Fibroblast of the aortic adventitia (primary cell): ENCODE results near the gene HSF2BP. TPM values are rescaled to one million over a fixed set of nuclear protein-coding genes. Genes with fewer than 3 reads are reported as not detected.
A peak's percentile ranks its signal among the peaks of the same experiment; 100 is the strongest.

Source experiments
- DNase-seq: peaks from one replicate; pipeline ENCODE4 v3.0.0-alpha.2; 2010; ENCODE audit warnings: low read depth
- H3K4me3 ChIP-seq: 2 replicates; pipeline ENCODE4 v1.5.1; 2011; ENCODE audit warnings: low read depth, mild to moderate bottlenecking, control low read depth, low read length, moderate library complexity
- total RNA-seq: library from RNA; depleted of rRNA; stranded (reverse); fragments of >200 nt; gene quantifications from 2 replicates; pipeline ENCODE4 v1.2.3, GENCODE V29; 2012; ENCODE audit warnings: low replicate concordance
- TF ChIP-seq, protein P1 (sequence below): IDR thresholded peaks from 2 replicates; pipeline ENCODE4 v1.5.1; 2011; ENCODE audit warnings: mild to moderate bottlenecking, low read length, control low read depth, inconsistent platforms; ENCODE audit not compliant: insufficient read depth

Gene HSF2BP
- total RNA-seq, 1 donor: 2.3 TPM

DNA sequence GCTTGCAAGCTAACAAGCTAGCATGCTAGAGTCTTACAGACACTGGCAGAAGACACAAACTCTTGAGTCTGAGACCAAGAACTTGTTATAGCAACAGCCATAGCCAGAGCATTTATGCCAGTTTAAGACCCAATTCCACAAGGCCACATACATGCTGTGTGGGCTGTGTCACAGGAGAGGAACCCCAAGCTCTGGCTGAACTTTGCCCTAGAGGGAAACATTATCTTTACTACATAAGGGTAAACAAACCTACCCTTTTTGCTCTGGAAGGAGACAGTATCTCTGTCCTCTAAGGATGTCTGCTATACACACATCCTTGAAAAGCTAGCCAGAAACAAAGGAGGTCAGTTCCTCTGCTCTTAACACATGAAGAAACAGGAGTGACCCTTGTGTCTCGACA is 70.3 kb downstream of the HSF2BP start:
- DNase-seq: no peak
- TF ChIP-seq, protein P1, sequence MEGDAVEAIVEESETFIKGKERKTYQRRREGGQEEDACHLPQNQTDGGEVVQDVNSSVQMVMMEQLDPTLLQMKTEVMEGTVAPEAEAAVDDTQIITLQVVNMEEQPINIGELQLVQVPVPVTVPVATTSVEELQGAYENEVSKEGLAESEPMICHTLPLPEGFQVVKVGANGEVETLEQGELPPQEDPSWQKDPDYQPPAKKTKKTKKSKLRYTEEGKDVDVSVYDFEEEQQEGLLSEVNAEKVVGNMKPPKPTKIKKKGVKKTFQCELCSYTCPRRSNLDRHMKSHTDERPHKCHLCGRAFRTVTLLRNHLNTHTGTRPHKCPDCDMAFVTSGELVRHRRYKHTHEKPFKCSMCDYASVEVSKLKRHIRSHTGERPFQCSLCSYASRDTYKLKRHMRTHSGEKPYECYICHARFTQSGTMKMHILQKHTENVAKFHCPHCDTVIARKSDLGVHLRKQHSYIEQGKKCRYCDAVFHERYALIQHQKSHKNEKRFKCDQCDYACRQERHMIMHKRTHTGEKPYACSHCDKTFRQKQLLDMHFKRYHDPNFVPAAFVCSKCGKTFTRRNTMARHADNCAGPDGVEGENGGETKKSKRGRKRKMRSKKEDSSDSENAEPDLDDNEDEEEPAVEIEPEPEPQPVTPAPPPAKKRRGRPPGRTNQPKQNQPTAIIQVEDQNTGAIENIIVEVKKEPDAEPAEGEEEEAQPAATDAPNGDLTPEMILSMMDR: no peak
- H3K4me3 ChIP-seq: no peak overlapping the region

DNA sequence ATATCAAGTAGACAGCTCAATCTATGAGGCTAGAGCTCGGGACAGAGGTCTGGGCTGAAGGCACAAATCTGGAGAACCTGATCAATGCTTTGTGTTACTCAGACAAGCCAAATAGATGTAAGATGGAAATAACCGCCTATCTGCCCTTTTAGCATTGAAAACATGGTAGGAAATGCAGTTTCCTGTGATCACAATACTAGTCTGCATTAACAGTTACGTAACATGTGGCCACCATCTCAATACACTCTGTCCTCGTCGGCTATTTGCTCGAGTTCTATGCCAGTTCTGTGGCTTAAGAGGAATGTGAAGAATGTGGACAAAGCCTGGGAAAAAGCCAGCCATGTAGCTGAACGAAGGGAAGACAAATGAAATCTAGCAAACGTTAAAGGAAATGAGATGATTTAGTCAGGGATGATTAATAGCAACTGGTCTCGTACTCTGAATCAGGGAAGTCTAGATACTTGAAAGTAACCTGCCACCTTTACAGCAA is 73.3 kb downstream of the HSF2BP start:
- H3K4me3 ChIP-seq: no peak overlapping the region
- TF ChIP-seq, protein P1: no peak
- DNase-seq: peak; percentile 100

DNA sequence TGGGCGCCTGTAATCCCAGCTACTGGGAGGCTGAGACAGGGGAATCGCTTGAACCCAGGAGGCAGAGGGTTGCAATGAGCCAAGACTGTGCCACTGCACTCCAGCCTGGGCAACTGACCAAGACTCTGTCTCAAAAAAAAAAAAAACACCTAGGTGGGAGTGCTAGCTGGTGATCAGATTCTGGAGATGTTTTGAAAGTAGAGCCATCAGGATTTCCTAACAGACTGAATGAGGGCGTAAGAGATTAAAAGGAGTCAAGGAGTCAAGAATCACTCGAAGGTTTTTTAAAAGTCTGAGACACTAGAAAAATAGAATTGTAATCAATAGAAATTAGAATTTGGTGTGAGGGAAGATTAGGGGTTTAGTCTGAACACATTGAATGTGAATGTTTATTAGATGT is 73.8 kb downstream of the HSF2BP start:
- DNase-seq: no peak
- no peak overlapping the region for H3K4me3 ChIP-seq
- TF ChIP-seq, protein P1: no peak

DNA sequence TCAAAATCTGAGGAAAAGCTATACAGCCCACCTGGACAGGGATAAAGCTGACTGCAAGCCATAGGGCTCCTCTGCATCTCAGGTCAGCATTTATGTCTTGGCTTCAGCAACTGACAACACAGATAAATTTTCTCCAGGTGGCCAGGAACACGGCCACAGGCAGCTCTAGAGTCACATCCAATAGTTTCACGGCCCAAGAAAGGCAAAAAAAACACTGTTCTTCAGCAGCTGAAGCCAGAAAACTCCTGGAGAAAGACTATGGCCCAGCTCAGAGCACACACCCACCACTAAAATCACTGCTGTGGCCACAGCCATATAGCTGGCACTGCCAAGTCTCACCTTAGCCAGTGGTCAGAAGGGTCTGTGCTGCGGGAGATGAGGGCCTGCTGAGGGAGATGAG is 77.8 kb downstream of the HSF2BP start:
- no peak overlapping the region for H3K4me3 ChIP-seq
- TF ChIP-seq, protein P1: no peak

DNA sequence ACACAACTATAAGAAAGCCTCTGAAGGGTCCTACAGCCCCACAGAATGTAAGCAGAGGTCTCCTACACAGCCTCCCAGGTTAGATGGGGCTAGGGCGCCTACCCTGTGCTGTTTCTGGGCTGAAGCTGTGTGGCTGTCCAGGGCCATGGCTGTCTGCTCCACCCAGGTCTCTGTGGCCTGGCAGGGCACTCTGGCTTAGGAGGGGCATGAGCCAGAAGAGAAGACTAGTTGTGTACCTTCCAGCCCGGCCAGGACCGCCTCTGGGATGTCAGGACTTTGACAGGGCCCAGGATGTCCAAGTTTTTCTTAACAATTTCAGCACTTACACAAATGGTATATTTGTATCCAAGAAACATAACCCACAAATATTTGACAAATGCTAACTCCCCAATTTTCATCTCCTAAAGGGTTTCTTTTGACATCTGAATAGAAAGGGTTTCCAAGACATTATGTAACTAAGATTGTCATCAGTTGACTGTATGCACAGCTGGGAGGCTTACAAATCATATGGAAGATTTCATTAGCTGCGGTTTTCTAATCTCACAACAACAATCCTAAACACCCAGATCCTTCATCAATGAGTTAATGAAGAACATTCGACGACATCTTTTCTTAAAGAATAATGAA is 80.5 kb downstream of the HSF2BP start:
- peak; percentile 81 for DNase-seq
- TF ChIP-seq, protein P1: no peak

More for the DNA sequence above, 77.8 kb downstream of the HSF2BP start:
- no peak for DNase-seq

DNA sequence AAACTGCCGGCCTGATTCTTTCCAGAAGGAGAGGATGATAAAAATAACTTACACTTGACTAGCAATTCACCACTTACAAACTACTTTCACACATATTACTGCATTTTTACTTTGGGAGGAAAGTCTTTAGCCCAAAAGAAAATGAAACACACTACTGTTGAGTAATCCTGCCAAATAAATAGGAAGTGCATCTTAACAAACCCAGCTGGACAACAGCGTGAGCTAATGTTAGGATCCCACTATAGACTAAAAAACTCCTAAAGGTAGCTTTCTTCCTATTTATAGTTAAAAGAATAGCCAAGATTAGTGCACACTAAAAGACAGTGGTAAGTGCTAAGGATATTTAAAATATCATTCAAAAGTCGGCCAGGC is 83.8 kb downstream of the HSF2BP start:
- no peak overlapping the region for H3K4me3 ChIP-seq
- DNase-seq: no peak
- TF ChIP-seq, protein P1: no peak

More for the DNA sequence above, 80.5 kb downstream of the HSF2BP start:
- no peak overlapping the region for H3K4me3 ChIP-seq
